ENCODE results near the gene TLK2.

Gene TLK2

DNA sequence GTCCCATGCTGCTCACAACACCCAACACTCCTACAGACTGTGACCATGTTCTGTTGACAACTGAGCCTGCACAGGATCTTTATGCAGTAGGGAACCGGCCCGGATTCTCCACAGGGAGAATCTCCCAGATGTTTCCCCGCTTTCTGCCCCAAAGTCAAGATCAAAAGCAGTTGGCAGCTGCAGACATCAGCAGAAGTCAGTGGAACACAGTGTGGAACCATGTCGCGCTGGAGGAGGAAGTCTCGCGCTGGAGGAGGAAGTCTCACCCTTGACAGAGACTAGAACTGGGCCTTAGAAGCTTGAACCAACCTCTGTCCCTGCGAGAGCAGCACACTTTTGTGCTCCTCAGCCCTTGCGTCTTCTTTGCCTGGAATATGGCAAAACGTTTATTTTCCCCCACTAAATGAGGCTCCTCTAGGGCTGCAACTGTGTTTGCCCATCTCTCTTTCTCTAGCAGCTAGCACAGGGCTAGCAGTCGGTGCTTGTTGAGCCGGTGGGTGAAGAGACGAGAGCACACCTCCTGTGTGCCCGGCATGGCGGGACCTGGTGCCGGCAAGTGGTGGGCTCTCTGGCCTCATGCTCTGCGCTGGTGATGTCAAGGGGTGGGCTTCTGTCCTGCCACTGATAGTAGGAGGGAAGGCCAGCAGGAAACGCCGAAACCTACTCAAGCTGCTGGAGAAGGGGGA lies 146.7 kb downstream of the TLK2 start:
- no peaks in the 10 kb centered on the region for H3K9me3 ChIP-seq (ENCODE audit: control insufficient read depth in 1 of 2, low read length in 2 of 2)
- peaks cover 15 to 19% of the 10 kb centered on the region in 2 donors for H3K27me3 ChIP-seq (ENCODE audit: control insufficient read depth in 1 of 2, insufficient read depth in 2 of 2, low read length in 2 of 2)
- H3K4me3 ChIP-seq (ENCODE audit: low read depth in 1 of 2, low read length in 2 of 2), result no peak overlapping the region
- no peaks in the 10 kb centered on the region for H3K36me3 ChIP-seq (ENCODE audit: control insufficient read depth in 1 of 2, insufficient read depth in 2 of 2, low read length in 2 of 2)
- H3K9ac ChIP-seq (ENCODE audit: low read depth in 1 of 2, low read length in 2 of 2), result no peak overlapping the region
- no peaks in the 10 kb centered on the region for H3K4me1 ChIP-seq (ENCODE audit: control insufficient read depth in 1 of 2, insufficient read depth in 2 of 2, low read length in 2 of 2)
- H3K27ac ChIP-seq (ENCODE audit: low read depth, low read length), result no peak overlapping the region

DNA sequence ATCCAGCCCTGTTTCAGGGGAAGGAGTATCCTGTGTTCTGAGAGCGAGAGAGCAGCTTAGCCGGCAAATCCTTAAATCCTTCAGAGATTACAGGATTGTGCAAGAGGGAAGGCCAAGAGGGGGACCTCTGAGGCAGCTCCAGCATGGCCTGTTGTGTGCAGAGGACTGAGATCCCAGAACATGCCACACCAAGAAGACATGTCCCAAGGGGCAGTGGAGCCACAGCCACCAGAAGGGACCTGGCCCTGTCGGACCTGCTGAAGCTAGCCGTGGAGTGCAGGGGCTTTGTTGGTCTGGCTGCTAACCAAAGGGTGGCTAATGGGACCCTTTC lies 147.2 kb downstream of the TLK2 start:
- Histone ChIP-seq H3K27ac (ENCODE audit: low read depth, low read length) (no peak overlapping the region), H3K36me3 (ENCODE audit: control insufficient read depth in 1 of 2, insufficient read depth in 2 of 2, low read length in 2 of 2) (no peaks in the 10 kb centered on the region), H3K4me1 (ENCODE audit: control insufficient read depth in 1 of 2, insufficient read depth in 2 of 2, low read length in 2 of 2) (no peaks in the 10 kb centered on the region), H3K9ac (ENCODE audit: low read depth in 1 of 2, low read length in 2 of 2) (no peak overlapping the region), H3K27me3 (ENCODE audit: control insufficient read depth in 1 of 2, insufficient read depth in 2 of 2, low read length in 2 of 2) (peaks cover 15 to 19% of the 10 kb centered on the region in 2 donors), H3K9me3 (ENCODE audit: control insufficient read depth in 1 of 2, low read length in 2 of 2) (no peaks in the 10 kb centered on the region), H3K4me3 (ENCODE audit: low read depth in 1 of 2, low read length in 2 of 2) (no peak overlapping the region)

DNA sequence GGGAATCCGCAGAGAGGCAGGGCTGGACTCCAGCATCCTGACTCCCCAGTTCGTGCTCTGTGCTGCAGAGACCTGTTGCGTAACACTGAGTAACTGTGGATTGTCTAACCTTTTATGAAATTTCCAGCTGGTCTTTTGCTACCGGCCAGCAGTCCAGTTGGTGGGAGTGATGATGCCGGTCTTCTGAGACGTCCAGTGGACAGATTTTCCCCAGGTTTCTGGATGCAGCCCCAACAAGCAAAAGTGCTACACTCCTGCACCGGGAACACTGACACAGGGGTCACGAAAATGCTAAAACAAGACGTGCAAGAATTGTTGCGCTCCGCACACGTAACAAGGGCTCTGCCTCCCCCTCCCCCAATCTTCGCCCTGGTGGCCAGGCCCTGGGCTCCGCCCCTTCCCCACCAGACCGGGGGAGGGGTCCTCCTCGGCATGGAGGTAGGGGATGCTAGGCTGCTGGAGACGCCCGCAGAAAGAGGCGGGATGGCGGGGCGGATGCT lies 148.1 kb downstream of the TLK2 start:
- Histone ChIP-seq H3K4me3 (ENCODE audit: low read depth in 1 of 2, low read length in 2 of 2) (peak overlapping the region; percentile 50 to 58), H3K9ac (ENCODE audit: low read depth in 1 of 2, low read length in 2 of 2) (peak overlapping the region in 1 of 2 donors; percentile 43), H3K36me3 (ENCODE audit: control insufficient read depth in 1 of 2, insufficient read depth in 2 of 2, low read length in 2 of 2) (no peaks in the 10 kb centered on the region), H3K27me3 (ENCODE audit: control insufficient read depth in 1 of 2, insufficient read depth in 2 of 2, low read length in 2 of 2) (peaks cover 15 to 19% of the 10 kb centered on the region in 2 donors), H3K4me1 (ENCODE audit: control insufficient read depth in 1 of 2, insufficient read depth in 2 of 2, low read length in 2 of 2) (no peaks in the 10 kb centered on the region), H3K27ac (ENCODE audit: low read depth, low read length) (peak overlapping the region; percentile 56), H3K9me3 (ENCODE audit: control insufficient read depth in 1 of 2, low read length in 2 of 2) (no peaks in the 10 kb centered on the region)

DNA sequence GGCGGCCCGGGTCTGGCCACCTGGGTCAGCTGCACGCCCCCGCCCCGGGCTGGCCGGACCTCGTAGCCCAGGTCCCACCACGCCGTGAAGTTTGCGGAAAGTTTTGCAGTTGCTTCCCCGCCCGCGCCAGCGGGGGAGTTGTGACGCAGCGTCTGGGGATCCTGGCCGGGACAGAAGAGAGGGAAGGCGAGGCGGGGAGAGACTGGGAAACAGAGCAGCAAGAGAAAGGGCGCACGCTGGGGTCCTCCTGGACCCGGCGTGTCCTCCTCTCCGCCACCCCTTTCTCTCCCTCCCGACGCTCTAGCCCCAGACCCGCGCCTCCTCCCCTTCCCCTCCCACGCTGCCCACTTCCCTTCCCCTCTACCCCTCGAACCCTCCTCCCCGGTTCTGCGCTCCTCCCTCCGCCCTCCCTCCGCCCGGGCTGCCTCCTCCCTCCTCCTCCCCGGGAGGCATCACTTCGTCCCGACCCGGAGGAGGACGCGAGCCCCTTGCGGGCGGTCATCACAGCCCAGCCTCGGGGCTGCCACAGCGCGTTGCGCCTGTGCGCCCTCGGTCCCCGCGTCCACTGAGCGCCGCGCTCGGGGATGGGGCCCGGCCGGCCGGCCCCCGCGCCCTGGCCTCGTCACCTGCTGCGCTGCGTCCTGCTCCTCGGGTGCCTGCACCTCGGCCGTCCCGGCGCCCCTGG lies 148.7 kb downstream of the TLK2 start, which contains the start of gene MRC2:
TSS of gene MRC2 (plus strand) at position 452 of the 685 bp plus-strand sequence. CDS start at position 585, 133 bp downstream.
- peak within 1 kb of the TSS; percentile 50 to 58 for H3K4me3 ChIP-seq (ENCODE audit: low read depth in 1 of 2, low read length in 2 of 2)
- no peaks in the 10 kb centered on the region for H3K4me1 ChIP-seq (ENCODE audit: control insufficient read depth in 1 of 2, insufficient read depth in 2 of 2, low read length in 2 of 2)
- peak within 1 kb of the TSS; percentile 33 to 43 for H3K9ac ChIP-seq (ENCODE audit: low read depth in 1 of 2, low read length in 2 of 2)
- H3K27ac ChIP-seq (ENCODE audit: low read depth, low read length), result peak within 1 kb of the TSS; percentile 62
- H3K27me3 ChIP-seq (ENCODE audit: control insufficient read depth in 1 of 2, insufficient read depth in 2 of 2, low read length in 2 of 2), result peaks cover 15 to 19% of the 10 kb centered on the region in 2 donors
- H3K9me3 ChIP-seq (ENCODE audit: control insufficient read depth in 1 of 2, low read length in 2 of 2), result no peaks in the 10 kb centered on the region
- H3K36me3 ChIP-seq (ENCODE audit: control insufficient read depth in 1 of 2, insufficient read depth in 2 of 2, low read length in 2 of 2), result no peaks in the 10 kb centered on the region

DNA sequence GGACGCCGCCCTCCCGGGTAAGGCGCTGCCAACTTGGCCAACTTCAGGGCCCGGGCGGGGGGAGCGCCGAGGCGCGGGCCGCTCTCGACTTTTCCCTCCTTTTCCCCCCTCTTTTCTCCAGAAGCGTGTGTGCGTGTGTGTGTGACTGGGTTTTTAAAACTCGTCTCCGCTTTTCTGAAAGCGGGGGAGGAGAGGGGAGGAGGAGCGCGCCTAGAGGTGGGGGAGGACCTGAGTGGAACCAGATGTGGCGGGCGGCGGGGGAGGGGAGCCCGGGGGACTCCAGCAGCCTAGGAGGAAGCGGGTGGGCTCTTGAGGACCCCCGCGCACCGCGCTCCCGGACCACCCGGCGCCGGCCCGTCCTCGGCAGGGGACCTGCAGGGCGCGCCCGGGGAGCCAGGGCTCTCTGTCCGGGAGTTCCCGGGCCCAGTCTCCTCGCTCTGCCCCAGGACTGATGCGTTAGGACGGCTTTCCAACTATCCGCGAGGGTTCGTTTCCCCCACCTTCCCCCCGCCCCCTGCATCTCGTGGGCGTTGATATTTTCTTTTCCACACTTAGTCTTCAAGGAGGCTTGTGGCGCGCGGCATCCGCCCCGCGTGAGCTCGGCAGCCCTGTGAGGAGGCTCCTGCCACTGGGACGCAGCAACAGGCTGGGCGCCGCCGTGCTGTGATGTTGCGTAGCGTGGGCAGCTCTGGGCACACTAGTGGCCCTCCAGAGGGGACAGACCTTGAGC lies 149.4 kb downstream of the TLK2 start:
- Histone ChIP-seq H3K27me3 (ENCODE audit: control insufficient read depth in 1 of 2, insufficient read depth in 2 of 2, low read length in 2 of 2) (peaks cover 15 to 19% of the 10 kb centered on the region in 2 donors), H3K36me3 (ENCODE audit: control insufficient read depth in 1 of 2, insufficient read depth in 2 of 2, low read length in 2 of 2) (no peaks in the 10 kb centered on the region), H3K4me1 (ENCODE audit: control insufficient read depth in 1 of 2, insufficient read depth in 2 of 2, low read length in 2 of 2) (no peaks in the 10 kb centered on the region), H3K9me3 (ENCODE audit: control insufficient read depth in 1 of 2, low read length in 2 of 2) (no peaks in the 10 kb centered on the region), H3K27ac (ENCODE audit: low read depth, low read length) (peak overlapping the region; percentile 62), H3K4me3 (ENCODE audit: low read depth in 1 of 2, low read length in 2 of 2) (peak overlapping the region; percentile 50 to 58), H3K9ac (ENCODE audit: low read depth in 1 of 2, low read length in 2 of 2) (peak overlapping the region in 1 of 2 donors; percentile 33)

DNA sequence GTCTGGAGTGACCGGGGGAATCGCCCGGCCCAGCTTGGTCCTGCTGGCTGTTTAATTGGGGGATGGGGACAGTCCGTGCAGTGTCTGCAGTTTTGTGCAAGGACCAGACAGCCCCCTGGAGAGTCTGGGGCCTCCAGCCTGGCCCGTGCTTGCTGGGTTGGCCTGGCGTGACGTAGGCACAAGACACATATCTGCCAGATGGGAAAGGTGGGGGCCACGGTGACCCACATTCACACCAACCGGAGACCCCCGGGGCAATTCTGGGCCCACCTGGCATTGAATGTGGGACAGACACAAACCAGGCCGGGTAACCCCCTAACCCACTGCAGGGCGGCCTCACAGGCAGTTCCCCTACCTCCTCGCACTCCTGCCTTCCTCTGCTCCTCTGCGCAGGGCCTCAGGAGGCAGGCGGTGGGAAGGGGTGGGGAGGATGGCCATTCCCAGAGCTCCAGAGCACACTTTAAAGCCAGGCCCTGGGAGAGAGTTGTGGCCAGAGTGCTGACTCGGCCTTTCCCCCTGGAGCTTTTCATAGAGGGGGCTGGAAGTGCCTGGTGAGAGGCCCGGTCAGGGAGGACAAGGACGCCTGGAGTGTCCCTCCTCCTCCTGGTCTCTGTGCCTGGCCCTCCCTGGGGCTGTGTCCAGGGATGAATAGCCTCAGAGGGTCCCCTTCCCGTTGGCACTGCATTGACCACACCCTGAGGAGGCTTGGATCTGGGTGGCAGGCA lies 150.4 kb downstream of the TLK2 start:
- Histone ChIP-seq H3K4me1 (ENCODE audit: control insufficient read depth in 1 of 2, insufficient read depth in 2 of 2, low read length in 2 of 2) (no peaks in the 10 kb centered on the region), H3K27ac (ENCODE audit: low read depth, low read length) (no peak overlapping the region), H3K4me3 (ENCODE audit: low read depth in 1 of 2, low read length in 2 of 2) (peak overlapping the region; percentile 43 to 58), H3K27me3 (ENCODE audit: control insufficient read depth in 1 of 2, insufficient read depth in 2 of 2, low read length in 2 of 2) (peaks cover 15 to 19% of the 10 kb centered on the region in 2 donors), H3K9me3 (ENCODE audit: control insufficient read depth in 1 of 2, low read length in 2 of 2) (no peaks in the 10 kb centered on the region), H3K9ac (ENCODE audit: low read depth in 1 of 2, low read length in 2 of 2) (no peak overlapping the region), H3K36me3 (ENCODE audit: control insufficient read depth in 1 of 2, insufficient read depth in 2 of 2, low read length in 2 of 2) (no peaks in the 10 kb centered on the region)

DNA sequence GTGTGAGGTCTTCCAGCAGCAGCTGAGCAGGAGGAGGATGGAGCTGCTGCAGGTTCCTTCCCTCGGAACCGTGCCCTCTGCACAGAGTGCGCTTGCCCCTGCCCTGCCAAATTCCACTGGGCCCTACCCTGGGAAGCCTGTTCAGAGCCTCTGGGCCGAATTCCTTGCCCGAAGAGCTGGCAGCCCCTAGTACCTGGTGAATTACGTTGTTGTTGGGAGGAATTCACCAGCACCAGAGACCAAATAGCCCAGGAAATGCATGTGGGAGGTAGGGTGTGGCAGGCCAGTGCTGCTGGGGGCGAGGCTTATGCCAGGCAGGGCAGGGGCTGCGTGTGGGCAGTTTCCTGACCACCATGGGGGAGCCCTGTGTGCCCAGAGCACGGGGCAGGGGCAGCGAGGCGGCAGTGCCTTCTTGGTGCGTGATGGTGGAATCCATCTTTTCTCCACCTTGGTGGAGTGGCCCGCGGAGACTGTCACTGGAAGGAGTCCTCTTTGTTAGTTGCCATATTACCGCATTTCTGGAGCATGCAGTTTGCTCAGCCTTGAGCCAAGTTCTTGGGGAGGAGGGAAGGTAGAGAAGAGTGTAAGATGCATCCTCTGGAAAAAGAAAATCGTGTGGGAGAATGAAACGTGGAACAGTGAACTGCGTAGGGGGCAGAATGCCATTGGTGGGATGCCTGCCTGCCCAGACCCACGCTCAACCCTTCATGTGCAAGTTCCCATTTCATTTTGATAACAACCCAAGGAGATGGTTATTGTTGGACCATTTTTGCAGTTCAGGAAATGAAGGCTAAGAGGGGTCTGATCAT lies 151.1 kb downstream of the TLK2 start:
- Histone ChIP-seq H3K27me3 (ENCODE audit: control insufficient read depth in 1 of 2, insufficient read depth in 2 of 2, low read length in 2 of 2) (peaks cover 15 to 19% of the 10 kb centered on the region in 2 donors), H3K4me3 (ENCODE audit: low read depth in 1 of 2, low read length in 2 of 2) (peak overlapping the region in 1 of 2 donors; percentile 43), H3K36me3 (ENCODE audit: control insufficient read depth in 1 of 2, insufficient read depth in 2 of 2, low read length in 2 of 2) (no peaks in the 10 kb centered on the region), H3K27ac (ENCODE audit: low read depth, low read length) (no peak overlapping the region), H3K9me3 (ENCODE audit: control insufficient read depth in 1 of 2, low read length in 2 of 2) (no peaks in the 10 kb centered on the region), H3K9ac (ENCODE audit: low read depth in 1 of 2, low read length in 2 of 2) (no peak overlapping the region), H3K4me1 (ENCODE audit: control insufficient read depth in 1 of 2, insufficient read depth in 2 of 2, low read length in 2 of 2) (no peaks in the 10 kb centered on the region)

DNA sequence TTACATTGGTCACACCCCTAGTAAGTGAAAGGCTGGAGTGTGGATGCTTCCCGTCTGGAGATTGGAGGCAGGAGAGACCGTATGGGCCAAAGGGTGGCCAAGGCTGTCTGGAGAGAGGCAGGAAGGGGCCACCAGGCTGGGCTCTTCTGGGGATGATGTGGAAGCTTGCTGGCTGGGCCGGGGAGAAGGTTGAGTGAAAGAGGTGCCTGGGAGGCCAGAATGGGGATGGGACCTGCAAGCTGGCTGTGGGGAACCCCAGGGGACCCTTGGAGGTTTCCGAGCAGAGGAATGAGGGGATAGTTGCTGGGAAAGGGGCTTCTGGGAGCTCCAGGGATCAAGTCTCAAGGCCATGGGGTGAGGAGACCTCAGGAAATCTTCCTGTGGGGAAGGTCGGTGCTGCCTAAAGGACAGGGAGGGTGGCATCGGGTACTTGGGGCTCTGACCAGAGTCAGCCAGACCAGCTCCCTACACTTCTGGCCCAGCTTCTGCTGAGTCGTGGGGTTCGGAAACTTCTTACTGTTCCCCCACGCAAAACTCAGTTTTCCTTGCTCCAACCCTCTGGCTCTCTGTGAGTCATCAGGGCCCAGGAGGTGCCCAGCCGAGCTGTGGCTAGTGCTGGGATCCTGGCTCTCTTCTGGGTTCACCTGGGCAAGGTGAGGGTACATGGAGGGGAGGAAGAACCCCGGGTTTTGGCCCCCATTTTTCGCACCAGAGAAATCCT lies 151.9 kb downstream of the TLK2 start:
- peaks cover 15 to 19% of the 10 kb centered on the region in 2 donors for H3K27me3 ChIP-seq (ENCODE audit: control insufficient read depth in 1 of 2, insufficient read depth in 2 of 2, low read length in 2 of 2)
- H3K36me3 ChIP-seq (ENCODE audit: control insufficient read depth in 1 of 2, insufficient read depth in 2 of 2, low read length in 2 of 2), result no peaks in the 10 kb centered on the region
- no peaks in the 10 kb centered on the region for H3K9me3 ChIP-seq (ENCODE audit: control insufficient read depth in 1 of 2, low read length in 2 of 2)
- no peak overlapping the region for H3K27ac ChIP-seq (ENCODE audit: low read depth, low read length)
- H3K4me1 ChIP-seq (ENCODE audit: control insufficient read depth in 1 of 2, insufficient read depth in 2 of 2, low read length in 2 of 2), result no peaks in the 10 kb centered on the region
- H3K4me3 ChIP-seq (ENCODE audit: low read depth in 1 of 2, low read length in 2 of 2), result no peak overlapping the region
- H3K9ac ChIP-seq (ENCODE audit: low read depth in 1 of 2, low read length in 2 of 2), result no peak overlapping the region
